GM12864 (cell line): ENCODE data around the gene ABCC2.

ENCODE experiments used
- DNase-seq: peaks from one replicate; pipeline ENCODE4 v3.0.0-alpha.2; 2011; ENCODE audit warnings: low read depth
- H3K4me3 ChIP-seq: 2 replicates; pipeline ENCODE4 v1.5.1; 2011; ENCODE audit warnings: mild to moderate bottlenecking, low read depth, low read length, control low read depth
- TF ChIP-seq, protein P1 (sequence below): IDR thresholded peaks from 2 replicates; pipeline ENCODE4 v1.5.1; 2011; ENCODE audit warnings: low read depth, mild to moderate bottlenecking, moderate library complexity, low read length, control low read depth, inconsistent platforms; ENCODE audit errors: missing control alignments

Gene ABCC2

DNA sequence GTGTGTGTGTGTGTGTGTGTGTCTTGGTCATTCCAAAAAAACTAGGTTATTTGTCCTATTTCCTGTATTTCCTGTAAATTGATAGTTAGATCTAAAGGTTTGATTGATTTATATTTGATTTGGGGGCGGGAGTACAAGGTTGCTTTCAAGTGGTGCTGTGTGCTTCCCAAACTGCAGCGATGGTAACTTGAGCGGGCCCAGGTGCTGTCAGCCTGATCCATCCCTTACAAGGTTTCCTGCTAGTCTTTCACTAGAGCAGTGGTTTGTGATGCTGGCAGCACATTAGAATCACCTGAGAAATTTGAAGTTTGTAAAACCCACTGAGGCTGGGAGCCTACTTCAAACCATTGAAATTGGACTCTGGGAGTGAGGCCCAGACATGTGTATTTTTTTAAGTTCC, 23.7 kb downstream of the ABCC2 start:
- TF ChIP-seq, protein P1, sequence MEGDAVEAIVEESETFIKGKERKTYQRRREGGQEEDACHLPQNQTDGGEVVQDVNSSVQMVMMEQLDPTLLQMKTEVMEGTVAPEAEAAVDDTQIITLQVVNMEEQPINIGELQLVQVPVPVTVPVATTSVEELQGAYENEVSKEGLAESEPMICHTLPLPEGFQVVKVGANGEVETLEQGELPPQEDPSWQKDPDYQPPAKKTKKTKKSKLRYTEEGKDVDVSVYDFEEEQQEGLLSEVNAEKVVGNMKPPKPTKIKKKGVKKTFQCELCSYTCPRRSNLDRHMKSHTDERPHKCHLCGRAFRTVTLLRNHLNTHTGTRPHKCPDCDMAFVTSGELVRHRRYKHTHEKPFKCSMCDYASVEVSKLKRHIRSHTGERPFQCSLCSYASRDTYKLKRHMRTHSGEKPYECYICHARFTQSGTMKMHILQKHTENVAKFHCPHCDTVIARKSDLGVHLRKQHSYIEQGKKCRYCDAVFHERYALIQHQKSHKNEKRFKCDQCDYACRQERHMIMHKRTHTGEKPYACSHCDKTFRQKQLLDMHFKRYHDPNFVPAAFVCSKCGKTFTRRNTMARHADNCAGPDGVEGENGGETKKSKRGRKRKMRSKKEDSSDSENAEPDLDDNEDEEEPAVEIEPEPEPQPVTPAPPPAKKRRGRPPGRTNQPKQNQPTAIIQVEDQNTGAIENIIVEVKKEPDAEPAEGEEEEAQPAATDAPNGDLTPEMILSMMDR: no peak
- no peak for DNase-seq
- no peak overlapping the region for H3K4me3 ChIP-seq

- DNase-seq: no peak
Measured at GRCh38 chr10:99807786-99808185, 25.3 kb downstream of the ABCC2 start.

GRCh38 chr10:99808270-99808669, 25.8 kb downstream of the ABCC2 start:
- TF ChIP-seq, protein P1: no peak
- H3K4me3 ChIP-seq: no peak overlapping the region
- no peak for DNase-seq

More at GRCh38 chr10:99807786-99808185, 25.3 kb downstream of the ABCC2 start:
- H3K4me3 ChIP-seq: no peak overlapping the region
- TF ChIP-seq, protein P1: no peak

DNA sequence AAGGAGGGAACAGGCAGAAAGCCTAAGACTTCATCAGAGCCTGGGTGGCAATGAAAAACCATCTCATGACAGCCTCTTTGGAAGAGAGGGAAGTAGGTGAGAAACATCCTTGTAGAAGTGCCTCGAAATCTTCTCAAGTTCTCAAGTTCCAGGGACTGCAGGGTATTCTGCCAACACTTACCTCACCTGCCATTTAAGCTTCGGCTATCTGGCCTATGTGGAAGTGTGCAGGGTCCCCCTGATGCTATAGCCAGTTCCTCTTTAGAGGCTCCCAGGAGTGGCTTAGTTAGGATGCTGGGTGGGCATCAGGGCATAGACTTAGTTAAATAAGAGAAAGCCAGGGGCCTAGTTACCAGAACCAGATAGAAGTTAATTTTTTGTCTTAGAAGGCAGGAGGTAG, 27.0 kb downstream of the ABCC2 start:
- TF ChIP-seq, protein P1: no peak
- no peak for DNase-seq
- H3K4me3 ChIP-seq: no peak overlapping the region

GRCh38 chr10:99809931-99810615, 27.6 kb downstream of the ABCC2 start:
- no peak overlapping the region for H3K4me3 ChIP-seq
- TF ChIP-seq, protein P1: no peak
- no peak for DNase-seq

- no peak for DNase-seq
- no peak overlapping the region for H3K4me3 ChIP-seq
- TF ChIP-seq, protein P1: no peak
Measured at GRCh38 chr10:99812177-99812576, 29.7 kb downstream of the ABCC2 start.

DNA sequence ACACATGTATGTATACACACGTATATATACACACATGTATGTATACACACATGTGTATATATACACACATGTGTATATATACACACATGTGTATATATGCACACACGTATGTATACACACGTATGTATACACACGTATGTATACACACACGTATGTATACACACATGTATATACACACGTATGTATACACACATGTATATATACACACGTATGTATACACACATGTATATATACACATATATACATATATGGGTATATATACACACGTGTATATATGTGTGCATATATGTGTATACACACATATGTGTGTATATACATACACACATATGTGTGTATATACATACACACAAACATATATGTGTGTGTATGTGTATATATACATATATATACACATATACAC, 31.7 kb downstream of the ABCC2 start:
- no peak overlapping the region for H3K4me3 ChIP-seq
- DNase-seq: no peak
- TF ChIP-seq, protein P1: no peak
